CD4-positive, alpha-beta T cell (primary cell): ENCODE results near the gene ZHX3. TPM values are rescaled to one million over a fixed set of nuclear protein-coding genes. Genes with fewer than 3 reads are reported as not detected.

Experiments
- ATAC-seq: fragments of 200-7000 bp; cut with Tn5 transposase; one replicate; pipeline ENCODE4 v1.10.0; 2022; ENCODE audit warnings: mild to moderate bottlenecking; ENCODE audit not compliant: poor library complexity
- CTCF ChIA-PET: fragments of 350-600 bp; sonication (Branson Sonifier 250); formaldehyde crosslinking; loops from one replicate; lab custom pipeline; 2021; ENCODE audit warnings: antibody characterized with exemption, inconsistent platforms; lab: Charles Lee
- POLR2A ChIA-PET: fragments of 350-600 bp; sonication (Branson Sonifier 250); formaldehyde crosslinking; loops from one replicate; lab custom pipeline; 2021; ENCODE audit warnings: antibody characterized with exemption, inconsistent platforms; lab: Charles Lee
- DNase-seq, 14 experiments: peaks; one replicate each; pipeline ENCODE4 v3.0.0-alpha.2; 2013 to 2020; ENCODE audit warnings: mixed read lengths in 2 of 14
- H3K27ac ChIP-seq, 2 donors: one replicate each; pipeline versions ENCODE4 v1.5.1 to v1.7.0; 2013; ENCODE audit warnings: low read length in 2 of 2, low read depth in 1 of 2, mild to moderate bottlenecking in 1 of 2
- H3K27me3 ChIP-seq, 2 experiments: 1 replicate in 1 of 2; 2 replicates in 1 of 2; pipeline versions ENCODE4 v1.6.1 to v1.7.0; 2013; ENCODE audit warnings: low read length in 2 of 2, control low read depth in 1 of 2, mild to moderate bottlenecking in 1 of 2, moderate library complexity in 1 of 2; ENCODE audit not compliant: insufficient read depth in 2 of 2, control insufficient read depth in 1 of 2
- H3K36me3 ChIP-seq: one replicate; pipeline ENCODE4 v1.6.1; 2013; ENCODE audit warnings: low read length, control low read depth; ENCODE audit not compliant: insufficient read depth
- H3K4me1 ChIP-seq: one replicate; pipeline ENCODE4 v1.6.1; 2013; ENCODE audit warnings: low read length, control low read depth; ENCODE audit not compliant: insufficient read depth
- H3K4me3 ChIP-seq: one replicate; pipeline ENCODE4 v1.5.1; 2013; ENCODE audit warnings: mild to moderate bottlenecking, low read length, moderate library complexity
- H3K9me3 ChIP-seq, 2 experiments: 1 replicate in 1 of 2; 2 replicates in 1 of 2; pipeline versions ENCODE4 v1.6.1 to v1.7.0; 2013; ENCODE audit warnings: low read length in 2 of 2, mild to moderate bottlenecking in 2 of 2, control low read depth in 1 of 2, moderate library complexity in 1 of 2; ENCODE audit not compliant: control insufficient read depth in 1 of 2, insufficient read depth in 1 of 2
- H3K27ac Mint-ChIP-seq: one replicate; pipeline ENCODE4 v1.8.0; 2020; ENCODE audit warnings: mixed read lengths
- H3K27me3 Mint-ChIP-seq: one replicate; pipeline ENCODE4 v1.8.0; 2021; ENCODE audit warnings: mixed read lengths
- H3K36me3 Mint-ChIP-seq: one replicate; pipeline ENCODE4 v1.8.0; 2021; ENCODE audit warnings: low read depth, mixed read lengths
- H3K4me1 Mint-ChIP-seq: one replicate; pipeline ENCODE4 v1.8.0; 2021; ENCODE audit warnings: low read depth, mixed read lengths
- H3K4me3 Mint-ChIP-seq: one replicate; pipeline ENCODE4 v1.8.0; 2020; ENCODE audit warnings: mild to moderate bottlenecking, mixed read lengths
- H3K9me3 Mint-ChIP-seq: one replicate; pipeline ENCODE4 v1.8.0; 2020; ENCODE audit warnings: mixed read lengths
- intact Hi-C, 2 experiments: fragments of 100-400 bp; cut with DNase I in 1 of 2; cut with micrococcal nuclease in 1 of 2; formaldehyde crosslinking; loops; one replicate each; pipeline versions ENCODE4 v1.15.1 to v1.9.0; 2023 to 2025; cut with DNase I, micrococcal nuclease
- total RNA-seq, 174 experiments: library from RNA in 2 of 174; stranded (reverse) in 2 of 174; gene quantifications; one replicate each; pipeline ENCODE4 v1.2.3 and lab custom pipeline; 2021 to 2026
- TF ChIP-seq, protein P1 (sequence below): fragments of 200-600 bp; IDR thresholded peaks from one replicate; pipeline ENCODE4 v1.8.0; 2022; ENCODE audit warnings: antibody characterized with exemption, mild to moderate bottlenecking

Gene ZHX3
- total RNA-seq, 2 experiments from 2014 or later, result 6.6 to 7.6 TPM

DNA sequence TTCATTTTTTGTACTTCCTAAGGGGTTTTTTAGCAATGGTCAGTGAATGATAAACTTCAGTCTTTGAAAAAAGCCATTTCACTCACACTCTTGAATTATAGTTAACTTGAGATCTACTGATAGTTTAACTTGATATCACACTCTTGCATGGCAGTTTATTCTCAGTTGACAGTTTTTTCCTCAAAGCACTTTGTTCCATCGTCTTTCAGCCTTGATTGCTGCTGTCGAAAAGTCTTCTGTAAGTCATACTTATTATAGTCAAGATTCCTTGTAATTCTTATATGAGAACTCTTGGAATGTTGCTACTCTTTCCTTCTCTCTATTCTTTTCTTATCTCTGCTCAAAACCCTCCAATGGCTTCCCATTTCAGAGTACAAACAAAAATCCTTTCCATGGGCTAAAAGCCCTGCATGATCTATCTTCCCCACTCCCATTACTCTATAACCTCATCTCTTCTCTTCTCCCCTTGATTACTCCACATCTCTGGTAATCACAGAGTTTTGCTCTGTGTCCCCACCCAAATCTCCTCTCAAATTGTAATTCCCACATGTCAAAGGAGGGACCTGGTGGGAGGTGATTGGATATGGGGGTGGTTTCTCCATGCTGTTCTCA, 31.2 kb downstream of the ZHX3 start:
- Histone ChIP-seq H3K9me3 (peaks cover 0 to 12% of the 10 kb centered on the region in 2 experiments), H3K4me3 (no peak overlapping the region), H3K36me3 (no peaks in the 10 kb centered on the region), H3K27ac (no peak overlapping the region), H3K4me1 (no peaks in the 10 kb centered on the region), H3K27me3 (no peaks in the 10 kb centered on the region)
- TF ChIP-seq, protein P1, sequence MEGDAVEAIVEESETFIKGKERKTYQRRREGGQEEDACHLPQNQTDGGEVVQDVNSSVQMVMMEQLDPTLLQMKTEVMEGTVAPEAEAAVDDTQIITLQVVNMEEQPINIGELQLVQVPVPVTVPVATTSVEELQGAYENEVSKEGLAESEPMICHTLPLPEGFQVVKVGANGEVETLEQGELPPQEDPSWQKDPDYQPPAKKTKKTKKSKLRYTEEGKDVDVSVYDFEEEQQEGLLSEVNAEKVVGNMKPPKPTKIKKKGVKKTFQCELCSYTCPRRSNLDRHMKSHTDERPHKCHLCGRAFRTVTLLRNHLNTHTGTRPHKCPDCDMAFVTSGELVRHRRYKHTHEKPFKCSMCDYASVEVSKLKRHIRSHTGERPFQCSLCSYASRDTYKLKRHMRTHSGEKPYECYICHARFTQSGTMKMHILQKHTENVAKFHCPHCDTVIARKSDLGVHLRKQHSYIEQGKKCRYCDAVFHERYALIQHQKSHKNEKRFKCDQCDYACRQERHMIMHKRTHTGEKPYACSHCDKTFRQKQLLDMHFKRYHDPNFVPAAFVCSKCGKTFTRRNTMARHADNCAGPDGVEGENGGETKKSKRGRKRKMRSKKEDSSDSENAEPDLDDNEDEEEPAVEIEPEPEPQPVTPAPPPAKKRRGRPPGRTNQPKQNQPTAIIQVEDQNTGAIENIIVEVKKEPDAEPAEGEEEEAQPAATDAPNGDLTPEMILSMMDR, result no peak
- intact Hi-C loops, result no loop called here
- Mint-ChIP-seq H3K27me3 (no peaks in the 10 kb centered on the region), H3K4me1 (no peaks in the 10 kb centered on the region), H3K27ac (no peak overlapping the region), H3K9me3 (peaks cover 12% of the 10 kb centered on the region), H3K36me3 (peaks cover 7% of the 10 kb centered on the region), H3K4me3 (no peak overlapping the region)
- ChIA-PET POLR2A (no interaction called here), CTCF (no interaction called here)
- ATAC-seq (no peak), DNase-seq (no peak)

DNA sequence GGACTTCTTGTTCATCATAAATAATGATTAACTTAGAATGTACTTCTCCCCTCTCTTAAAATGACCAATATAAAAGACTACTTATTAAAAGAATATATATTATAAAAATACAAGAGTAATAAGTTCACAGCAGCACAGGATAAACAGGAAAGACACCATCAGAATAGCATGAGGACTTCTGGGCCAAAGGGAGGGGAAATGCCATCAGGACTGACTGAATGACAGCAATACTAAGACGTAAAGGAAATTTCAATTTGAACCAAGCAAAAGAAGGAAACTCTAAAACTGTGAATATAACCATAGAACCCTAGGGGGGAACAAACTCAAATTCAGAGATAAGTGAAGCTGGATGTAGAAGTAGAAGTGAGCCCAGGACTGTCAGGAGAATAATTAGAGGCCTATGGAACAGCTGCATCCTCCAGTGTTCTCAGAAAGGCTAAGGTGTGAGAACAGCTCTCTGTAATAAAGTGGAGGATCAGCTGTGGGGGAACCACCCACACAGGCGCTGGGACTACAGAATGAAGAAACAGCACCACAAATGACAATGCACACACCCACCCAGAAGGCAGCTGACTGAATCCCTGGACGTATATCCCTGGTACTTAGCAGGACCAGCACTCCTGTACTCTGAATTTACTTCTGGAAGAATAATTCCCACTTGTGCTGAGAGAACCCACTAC, 37.8 kb downstream of the ZHX3 start:
- no peak for ATAC-seq
- no peak overlapping the region for H3K27ac Mint-ChIP-seq
- no peaks in the 10 kb centered on the region for H3K27me3 ChIP-seq
- DNase-seq, result no peak
- no peak overlapping the region for H3K4me3 Mint-ChIP-seq
- intact Hi-C loops, result no loop called here
- H3K27ac ChIP-seq, result no peak overlapping the region
- TF ChIP-seq, protein P1, result no peak
- H3K27me3 Mint-ChIP-seq, result no peaks in the 10 kb centered on the region
- CTCF ChIA-PET, result interaction anchor here (0.5 to 1.1 kb wide), 2 partner anchors 12 to 31 kb away, joined by 3 read pairs; no protein-coding TSS in a partner anchor
- H3K4me1 ChIP-seq, result no peaks in the 10 kb centered on the region
- H3K4me1 Mint-ChIP-seq, result no peaks in the 10 kb centered on the region
- no peaks in the 10 kb centered on the region for H3K36me3 ChIP-seq
- POLR2A ChIA-PET, result no interaction called here
- H3K36me3 Mint-ChIP-seq, result no peaks in the 10 kb centered on the region
- H3K9me3 Mint-ChIP-seq, result no peaks in the 10 kb centered on the region
- H3K4me3 ChIP-seq, result no peak overlapping the region
- H3K9me3 ChIP-seq, result no peaks in the 10 kb centered on the region

DNA sequence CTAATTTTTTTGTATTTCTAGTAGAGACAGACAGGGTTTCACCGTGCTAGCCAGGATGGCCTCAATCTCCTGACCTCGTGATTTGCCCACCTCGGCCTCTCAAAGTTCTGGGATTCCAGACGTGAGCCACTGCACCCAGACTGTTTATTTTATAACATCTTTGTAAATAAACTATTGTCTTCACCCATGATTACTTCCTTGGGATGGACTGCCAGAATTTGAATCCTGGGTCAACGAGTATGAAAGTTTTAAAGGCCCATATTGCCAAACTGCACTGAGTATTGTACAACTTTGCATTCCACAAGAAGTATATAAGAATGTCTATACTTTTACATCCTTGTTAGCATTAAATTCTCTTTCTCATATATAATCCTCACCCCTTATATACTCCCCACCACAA, 38.6 kb downstream of the ZHX3 start:
- TF ChIP-seq, protein P1, result no peak
- Mint-ChIP-seq H3K27me3 (no peaks in the 10 kb centered on the region), H3K4me3 (no peak overlapping the region), H3K36me3 (no peaks in the 10 kb centered on the region), H3K4me1 (no peaks in the 10 kb centered on the region), H3K27ac (no peak overlapping the region), H3K9me3 (no peaks in the 10 kb centered on the region)
- Histone ChIP-seq H3K27ac (no peak overlapping the region), H3K4me1 (no peaks in the 10 kb centered on the region), H3K9me3 (no peaks in the 10 kb centered on the region), H3K4me3 (no peak overlapping the region), H3K36me3 (no peaks in the 10 kb centered on the region), H3K27me3 (no peaks in the 10 kb centered on the region)
- intact Hi-C loops, result no loop called here
- ChIA-PET POLR2A (no interaction called here), CTCF (no interaction called here)
- DNase-seq (no peak), ATAC-seq (no peak)
